HG03521 (cell line): ENCODE measurements around the gene IMPA2.

Source experiments
- ATAC-seq: cut with Tn5 transposase; IDR thresholded peaks from one replicate; pipeline ENCODE4 v1.9.1; 2021; ENCODE audit warnings: mild to moderate bottlenecking, moderate library complexity; ENCODE audit not compliant: unreplicated experiment

IMPA2 gene

DNA sequence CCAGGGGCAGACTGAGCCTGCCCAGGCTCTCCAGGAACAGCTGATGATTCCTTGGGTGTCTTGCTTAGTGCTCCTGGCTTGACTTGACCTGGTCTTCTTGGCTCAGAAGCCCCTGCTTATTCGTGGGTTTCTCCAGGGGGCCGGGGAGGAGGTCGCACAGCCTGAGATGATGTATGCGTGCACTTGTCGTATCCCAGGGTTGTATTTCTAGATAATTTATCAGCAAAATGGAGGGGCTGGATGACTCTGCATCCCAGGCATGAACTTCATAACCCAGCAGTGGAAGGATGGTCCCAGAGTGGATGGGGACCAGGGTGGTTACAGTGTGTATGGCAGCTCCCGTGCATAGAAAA, 25.2 kb downstream of the IMPA2 start:
- no peak for ATAC-seq

DNA sequence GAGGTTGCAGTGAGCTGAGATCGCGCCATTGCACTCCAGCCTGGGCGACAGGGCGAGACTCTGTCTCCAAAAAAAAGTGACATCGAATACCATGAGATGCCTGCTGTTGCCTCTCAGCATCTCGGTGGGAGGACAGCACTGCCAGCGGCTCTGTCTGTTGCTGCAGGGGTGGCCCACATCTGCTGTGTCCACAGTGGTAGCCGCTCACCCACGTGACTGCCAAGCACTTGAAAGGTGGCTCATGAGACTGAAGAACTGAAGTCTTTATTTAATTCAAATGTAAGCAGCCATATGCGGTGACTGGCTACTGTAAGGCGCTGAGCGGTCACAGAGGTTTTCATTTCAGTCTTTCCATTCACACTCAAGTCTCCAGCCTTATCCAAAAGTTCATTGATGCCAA, 25.8 kb downstream of the IMPA2 start:
- no peak for ATAC-seq

DNA sequence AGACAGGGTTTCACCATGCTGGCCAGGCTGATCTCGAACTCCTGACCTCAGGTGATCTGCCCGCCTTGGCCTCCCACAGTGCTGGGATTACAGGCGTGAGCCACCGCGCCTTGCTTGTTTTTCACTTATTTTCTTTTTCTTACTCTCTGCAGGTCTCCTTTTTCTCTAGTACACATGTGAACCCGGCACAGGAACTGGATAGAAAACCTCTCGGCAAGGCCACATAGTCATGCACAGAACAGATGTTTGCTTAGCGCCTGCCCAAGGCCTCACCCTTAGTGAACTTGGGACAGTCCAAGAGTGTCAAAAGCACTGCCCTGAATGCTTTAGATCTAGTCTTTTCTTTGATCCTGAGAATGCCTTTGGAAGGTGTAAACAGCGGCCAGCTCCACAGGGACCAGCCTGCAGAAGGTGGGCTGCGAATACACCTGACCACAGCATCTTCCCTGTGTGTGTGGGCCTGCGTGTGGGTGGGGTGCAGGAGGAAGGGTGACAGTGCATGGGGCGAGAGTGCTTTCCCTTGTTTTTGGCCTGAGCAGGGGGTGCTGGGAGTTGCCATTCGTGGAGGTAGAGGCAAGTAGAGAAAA, 27.0 kb downstream of the IMPA2 start:
- ATAC-seq = no peak

DNA sequence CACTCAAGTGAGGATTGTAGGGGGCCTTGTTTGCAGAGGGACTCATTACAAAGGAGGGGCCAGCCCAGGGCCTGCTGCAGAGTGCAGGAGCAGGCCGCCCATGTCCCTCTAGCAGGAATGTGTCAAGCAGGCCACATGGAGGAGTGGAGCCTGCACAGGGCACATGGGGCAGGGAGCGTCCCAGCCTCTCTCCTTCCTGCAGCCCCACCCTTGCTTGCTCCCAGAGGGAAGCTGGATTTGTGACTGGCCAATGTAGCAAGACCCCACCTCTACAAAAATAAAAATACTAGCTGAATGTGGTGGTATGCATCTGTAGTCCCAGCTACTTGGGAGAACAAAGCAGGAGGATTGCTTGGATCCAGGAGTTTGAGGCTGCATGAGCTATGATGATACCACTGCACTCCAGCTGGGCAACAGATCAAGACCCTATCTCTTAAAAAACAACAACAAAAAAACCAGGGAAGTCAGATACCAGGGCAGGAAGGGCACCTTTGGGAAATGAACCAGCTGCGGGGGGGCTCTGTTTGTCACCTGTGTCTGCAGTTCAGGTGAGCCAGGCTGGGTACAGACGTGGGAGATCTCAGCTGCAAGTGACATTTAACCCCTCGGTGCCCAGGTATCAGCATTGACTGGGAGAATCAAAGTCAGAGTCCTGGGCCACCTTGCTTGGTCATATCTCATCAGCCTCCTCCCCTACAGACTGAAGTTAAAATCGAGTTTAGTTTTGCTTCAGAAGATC, 27.7 kb downstream of the IMPA2 start:
- no peak for ATAC-seq

DNA sequence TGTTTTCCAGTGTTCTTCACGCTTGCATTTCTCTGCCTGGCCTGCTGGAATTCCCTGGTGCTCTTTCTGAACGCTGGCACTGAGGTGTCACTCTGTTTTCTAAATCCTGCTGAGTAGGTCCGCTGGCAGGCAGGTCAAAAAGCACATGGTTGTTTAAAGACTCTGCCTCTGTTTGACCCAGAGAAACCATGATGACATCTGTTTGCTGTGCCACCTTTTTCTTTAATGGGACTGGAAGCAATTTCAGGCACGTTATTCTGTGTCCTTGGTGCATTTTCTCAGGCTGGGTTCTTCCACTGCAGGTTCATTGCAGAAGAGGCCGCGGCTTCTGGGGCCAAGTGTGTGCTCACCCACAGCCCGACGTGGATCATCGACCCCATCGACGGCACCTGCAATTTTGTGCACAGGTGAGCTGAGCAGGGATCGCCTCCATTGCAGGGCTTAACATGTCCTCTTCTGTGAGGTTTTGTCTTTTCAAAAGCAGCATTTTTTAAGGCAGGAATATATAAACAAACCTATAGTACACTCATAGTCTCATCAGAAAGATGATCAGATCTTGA, 28.4 kb downstream of the IMPA2 start:
- no peak for ATAC-seq

DNA sequence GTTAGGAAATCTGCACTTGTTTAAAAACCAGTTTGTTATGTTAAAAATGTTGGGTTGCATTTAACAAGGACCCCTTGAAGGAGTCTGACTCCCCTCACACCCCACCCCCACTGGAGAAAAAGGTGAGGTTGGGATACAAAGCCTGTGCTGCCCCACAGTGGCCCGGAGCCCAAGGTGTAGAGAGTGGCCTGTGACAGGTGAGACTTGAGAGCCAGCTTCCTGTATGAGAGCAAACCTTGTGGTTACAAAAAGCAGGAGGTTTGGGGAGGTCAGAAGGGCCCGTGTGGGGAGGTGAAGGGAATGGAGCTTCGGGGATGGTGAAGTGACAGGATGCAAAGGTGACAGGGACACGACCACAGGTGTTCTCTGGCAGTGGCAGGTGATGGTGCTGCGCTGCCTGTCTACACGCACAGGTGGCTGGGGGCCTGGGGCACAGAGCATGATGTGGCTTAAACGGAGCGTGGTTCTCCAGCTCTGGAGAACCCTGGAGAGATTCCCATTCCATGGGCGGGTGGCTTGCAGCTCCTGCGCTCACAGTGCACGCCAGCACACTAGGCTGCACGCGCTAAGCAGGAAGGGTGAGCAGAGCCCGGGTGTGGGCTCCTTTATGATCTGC, 29.0 kb downstream of the IMPA2 start:
- no peak for ATAC-seq

DNA sequence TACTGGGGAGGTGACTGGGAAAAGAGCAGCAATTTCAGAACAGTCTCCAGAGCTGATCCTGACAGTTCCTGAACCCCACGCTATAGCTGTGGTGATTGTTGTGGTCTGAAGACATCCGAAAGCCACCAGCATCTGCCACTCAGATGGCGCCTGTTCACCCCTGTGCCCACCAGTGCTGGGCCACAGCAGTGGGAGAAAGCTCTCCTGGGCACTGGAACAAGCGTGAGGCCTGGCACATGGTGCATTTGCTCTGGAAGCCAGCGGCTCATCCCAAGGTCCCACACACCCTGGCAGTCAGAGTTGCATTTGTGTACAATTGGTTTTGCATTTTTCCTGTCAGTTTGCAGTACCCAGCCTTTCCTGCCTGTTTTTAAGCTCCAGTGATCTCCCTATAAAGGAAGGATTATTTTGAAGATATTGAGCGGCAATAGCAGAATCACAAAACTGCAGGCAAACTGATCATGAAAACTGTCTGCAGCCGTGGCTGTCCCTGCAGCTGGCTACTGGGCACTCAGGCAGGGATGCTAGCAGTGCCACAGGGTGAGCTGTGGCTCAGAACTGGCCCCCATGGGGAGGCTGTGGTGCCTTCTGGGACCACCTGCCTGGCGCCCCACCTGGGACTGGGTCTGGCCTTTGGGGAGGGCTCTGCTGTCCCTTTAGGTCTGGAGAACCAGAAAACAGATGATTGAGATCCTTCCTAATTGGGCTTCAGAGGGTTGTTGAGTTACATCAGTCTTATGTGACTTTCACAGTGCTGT, 30.1 kb downstream of the IMPA2 start:
- ATAC-seq = no peak

DNA sequence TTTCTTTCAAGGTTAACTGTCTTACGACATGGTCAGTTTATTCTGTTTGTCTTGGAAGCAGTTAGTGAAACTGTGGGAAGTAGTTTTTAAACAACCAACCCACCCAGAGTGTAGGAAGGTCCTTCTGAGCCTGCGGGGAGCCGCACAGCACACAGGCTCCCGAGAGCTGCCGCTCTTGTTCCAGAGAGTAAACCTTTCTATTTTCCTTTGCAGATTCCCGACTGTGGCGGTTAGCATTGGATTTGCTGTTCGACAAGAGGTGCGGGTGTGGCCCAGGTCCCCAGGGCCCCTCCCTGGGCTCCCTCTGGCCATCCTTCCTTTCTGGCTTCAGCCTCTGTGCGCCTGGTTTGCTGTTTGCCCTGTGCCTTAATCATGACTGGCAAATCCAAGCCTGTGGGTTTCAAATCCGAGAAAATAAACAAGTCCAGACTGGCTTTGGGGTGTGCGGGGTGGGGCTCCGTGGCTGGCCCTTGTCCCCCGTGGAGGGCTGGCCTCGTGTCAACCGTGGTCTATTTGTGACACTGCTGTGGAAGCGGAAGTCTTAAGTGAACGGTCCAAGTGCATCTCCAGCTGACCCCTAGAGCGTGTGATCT, 30.7 kb downstream of the IMPA2 start:
- no peak for ATAC-seq

DNA sequence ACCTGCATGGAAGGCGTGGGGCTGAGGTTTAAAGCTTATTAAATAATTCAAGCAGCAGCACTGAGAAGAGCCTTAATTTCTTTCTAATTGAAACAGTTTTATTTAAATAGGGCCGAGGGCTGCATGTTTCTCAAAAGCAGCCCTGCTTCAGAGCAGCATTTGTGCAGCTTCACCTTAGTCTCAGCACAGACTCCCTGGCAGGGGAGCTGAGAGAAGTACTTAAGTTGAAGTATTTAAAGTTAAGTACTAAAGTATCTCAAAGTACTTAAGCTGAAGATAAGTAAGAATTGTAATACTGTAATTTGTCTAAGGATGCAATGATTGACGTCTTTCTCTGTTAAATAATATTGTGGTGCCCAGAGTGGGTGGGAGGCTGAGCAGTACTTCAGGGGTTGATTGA, 31.4 kb downstream of the IMPA2 start:
- no peak for ATAC-seq

DNA sequence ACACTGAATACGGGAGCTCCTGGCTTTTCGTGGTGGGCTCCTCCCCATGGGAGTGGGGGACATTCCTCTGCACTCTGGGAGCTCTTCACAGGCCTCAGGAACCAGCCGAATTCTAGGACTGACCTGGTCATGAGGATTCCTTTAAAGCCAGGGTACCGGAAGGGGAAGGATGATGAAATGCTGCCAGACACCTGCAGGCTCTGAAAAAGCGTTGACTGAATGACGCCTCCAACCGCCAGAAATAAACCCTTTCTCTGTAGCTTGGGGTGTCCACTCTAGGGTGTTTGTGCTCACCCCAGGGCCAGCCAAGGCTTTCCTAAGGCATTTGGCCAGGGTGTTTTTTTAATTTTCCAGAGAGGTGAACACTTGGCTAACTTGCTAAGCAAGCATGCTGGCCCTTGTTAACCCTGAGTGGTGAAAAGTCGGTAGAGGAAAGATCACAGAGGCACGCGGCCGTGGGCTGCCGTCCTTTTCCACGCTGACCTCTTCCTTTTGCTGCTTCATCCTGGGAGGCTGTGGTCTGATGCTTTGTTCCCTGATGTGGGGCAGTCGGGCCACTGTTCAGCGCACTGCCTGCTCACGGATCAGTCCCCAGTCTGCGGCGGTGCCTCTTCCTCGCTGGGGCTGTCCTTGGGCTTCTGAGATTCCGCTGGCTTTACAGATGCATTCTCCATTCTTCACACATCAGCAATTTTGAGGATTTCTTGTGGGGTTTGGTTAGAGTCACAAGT, 32.0 kb downstream of the IMPA2 start:
- no peak for ATAC-seq

DNA sequence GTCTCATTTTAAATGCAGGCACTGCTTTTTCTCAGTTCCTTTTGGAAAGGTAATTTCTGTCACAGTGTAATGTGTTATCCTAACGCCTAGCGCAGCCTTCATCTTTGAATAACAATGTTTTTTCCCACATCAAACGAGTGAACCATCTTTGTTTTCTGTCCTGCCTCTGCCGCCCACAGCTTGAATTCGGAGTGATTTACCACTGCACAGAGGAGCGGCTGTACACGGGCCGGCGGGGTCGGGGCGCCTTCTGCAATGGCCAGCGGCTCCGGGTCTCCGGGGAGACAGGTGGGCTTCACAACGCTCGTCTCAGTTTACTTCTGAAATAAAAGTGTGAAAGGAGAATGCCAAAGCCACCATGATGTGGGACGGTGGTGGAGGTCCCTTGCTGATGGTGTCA, 32.8 kb downstream of the IMPA2 start:
- no peak for ATAC-seq

DNA sequence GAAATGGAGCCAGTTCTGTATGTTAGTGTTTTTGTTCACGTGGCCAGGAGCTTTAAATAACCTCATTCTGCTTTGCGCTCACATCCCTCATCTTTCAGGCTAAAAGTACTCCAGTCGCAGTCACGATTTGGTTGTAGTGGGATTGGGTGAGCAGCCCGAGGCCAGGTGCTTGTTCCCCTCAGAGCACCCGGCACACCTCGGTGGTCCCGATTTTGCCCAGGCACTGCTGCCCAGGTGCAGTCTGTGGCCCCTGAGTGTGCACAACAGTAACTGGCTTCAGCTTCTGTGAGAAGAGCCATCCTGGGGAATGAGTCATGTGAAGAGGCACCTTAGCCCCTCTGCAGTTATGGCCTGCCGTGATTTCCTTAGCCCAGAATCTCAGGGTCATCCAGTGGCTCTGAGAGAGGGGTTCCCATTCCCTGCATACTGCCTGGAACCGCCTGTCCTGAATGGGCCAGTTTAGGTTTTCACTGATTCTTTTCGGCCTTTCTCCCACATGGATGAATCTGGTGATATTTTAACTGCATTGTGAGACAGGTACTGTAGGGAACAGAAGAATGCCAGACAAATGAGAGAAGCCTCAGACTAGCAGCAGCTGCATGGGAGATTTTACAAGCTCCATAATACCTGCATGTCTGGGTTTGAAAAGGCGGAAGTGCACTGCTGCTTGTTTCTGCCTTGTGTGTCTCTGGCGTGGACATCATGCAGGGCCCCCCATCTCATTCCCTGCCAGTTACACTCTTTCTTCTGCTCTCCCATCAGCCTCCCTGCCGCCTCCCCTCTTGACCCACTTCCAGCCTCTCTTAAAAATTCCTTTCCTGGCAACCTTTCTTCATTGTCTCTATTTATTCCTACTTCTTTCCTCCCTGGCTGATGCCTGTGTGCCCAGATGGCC, 33.5 kb downstream of the IMPA2 start:
- no peak for ATAC-seq

DNA sequence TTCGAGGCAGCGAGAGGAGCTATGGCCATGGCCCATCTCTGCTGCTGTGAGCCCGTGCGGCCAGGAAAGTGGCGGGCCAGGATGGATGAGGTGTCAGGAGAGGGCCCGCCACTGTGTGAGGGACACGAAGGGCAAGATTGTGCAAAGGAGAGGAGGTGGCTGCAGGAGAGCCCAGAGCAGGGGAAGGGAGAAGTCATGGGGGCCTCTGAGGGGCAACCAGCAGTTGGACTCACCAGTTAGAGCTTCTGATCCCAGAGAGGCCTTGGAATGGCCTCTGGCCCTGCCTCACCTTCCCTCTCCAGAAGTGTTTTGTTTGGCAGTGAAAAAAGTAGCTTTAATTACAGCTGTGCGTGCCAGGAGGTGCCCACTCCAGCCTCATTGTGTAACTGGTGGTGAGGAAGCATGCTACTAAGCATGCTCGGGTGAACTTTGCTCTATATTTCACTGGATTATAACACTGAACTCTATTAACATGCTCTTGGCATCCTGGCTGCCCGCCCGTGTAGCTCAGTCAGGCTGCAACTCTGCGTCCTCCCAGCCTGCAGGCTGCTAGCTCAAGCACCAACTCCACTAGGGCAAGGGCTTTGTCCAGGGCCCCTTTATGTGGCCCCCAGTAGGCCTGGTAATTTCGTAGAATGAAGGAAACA, 34.2 kb downstream of the IMPA2 start:
- no peak for ATAC-seq

DNA sequence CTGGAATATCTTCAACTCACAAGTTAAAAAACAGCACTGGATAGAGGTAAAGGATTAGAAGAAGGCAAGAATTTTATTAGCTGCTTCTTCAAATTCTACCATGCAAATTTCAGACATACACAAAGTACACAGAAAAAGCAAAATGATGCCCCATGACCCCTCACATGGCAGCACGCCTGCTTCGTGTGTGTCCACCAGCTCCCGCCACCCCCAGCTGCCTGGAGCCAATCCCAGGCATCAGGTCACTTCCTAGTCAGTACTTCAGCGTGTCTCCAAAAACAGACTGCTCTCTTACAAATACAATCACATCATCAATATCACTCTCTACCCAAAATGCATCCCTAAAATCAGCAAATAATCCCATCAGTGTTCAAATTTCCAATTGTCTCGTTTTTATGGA, 35.8 kb downstream of the IMPA2 start:
- no peak for ATAC-seq

DNA sequence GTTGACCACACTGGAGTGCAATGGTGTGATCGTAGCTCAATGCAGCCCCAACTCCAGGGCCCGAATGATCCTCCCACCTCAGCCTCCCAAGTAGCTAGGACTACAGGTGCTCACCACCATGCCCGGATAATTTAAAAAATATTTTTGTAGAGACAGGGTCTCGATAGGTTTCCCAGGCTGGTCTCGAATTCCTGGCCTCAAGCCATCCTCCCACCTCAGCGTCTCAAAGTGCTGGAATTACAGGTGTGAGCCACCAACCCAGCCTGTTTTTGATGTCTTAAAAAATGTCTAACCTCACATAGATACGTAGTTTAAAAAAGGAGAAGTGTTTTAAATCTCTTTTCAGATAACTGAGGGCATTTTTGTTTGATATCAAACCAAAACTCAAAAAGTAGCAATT, 37.6 kb downstream of the IMPA2 start:
- no peak for ATAC-seq

DNA sequence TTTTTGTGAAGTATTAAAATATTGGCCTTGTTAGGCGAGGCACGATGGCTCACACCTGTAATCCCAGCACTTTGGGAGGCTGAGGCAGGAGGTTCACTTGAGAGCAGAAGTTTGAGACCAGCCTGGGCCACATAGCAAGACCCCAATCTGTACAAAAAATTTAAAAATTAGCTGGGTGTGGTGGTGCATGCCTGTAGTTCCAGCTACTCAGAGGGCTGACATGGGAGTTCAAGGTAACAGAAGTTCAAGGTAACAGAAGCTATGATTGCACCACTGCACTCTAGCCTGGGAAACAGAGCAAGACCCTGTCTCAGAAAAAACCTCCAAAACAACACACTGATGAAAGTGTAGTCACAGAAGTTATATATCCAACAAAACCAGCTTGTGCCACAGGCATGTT, 39.8 kb downstream of the IMPA2 start:
- ATAC-seq = no peak

DNA sequence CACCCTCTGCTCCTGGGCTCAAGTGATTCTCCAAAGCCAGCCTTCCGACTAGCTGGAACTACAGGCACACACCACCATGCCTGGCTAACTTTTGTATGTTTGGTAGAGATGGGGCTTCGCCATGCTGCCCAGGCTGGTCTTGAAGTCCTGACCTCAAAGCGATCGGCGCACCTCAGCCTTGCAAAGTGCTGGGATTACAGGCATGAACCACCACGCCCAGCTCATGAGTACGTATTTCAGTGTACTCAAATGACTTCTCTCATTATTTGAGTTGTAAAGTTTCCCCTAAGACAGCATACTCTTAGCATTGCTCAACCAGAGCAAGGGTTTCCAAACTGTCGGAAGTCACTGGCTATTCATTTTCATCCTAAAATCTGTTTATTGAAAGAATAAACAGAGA, 40.3 kb downstream of the IMPA2 start:
- ATAC-seq = no peak

DNA sequence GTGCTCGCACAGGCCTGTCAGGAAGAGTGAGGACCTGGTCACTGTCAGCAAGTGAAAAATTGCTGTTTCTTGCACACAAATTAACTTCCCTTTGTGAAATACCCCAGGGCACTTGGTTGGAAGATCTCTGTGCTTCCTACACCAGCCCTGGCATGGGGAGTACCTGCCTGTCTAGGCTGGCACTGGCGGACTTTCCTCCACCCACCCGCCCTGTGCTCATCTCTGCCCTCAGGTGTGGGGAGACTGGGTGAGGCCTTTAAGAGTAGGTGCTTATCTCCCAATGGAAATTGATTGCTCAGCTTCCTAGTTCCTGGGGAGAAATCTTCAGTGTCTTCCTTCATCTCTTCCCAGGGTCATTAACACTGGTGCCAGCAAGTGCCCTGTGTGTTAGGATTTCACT, 42.1 kb downstream of the IMPA2 start:
- ATAC-seq = no peak

DNA sequence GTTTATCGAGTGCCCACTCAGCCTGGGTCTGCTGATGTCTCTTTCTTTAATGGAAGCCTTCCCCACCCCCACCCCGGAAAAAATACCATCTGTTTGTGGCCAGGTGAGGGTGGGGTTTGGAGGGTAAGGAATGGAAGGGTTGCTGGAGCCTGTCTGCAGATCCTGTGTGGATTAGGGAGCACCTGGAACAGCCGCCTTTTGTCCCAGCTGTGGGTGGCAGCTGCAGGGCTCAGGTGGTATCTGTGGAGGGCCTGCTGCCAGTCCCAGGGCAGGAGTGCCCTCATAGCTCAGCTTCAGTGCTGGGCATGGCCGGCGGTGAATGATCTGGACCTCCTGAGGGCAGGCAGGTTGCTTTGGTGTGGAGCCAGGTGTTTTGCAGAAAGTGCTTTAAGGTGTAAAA, 45.3 kb downstream of the IMPA2 start:
- no peak for ATAC-seq
